ENCODE data around the gene PSD2. TPM values are rescaled to one million over a fixed set of nuclear protein-coding genes. Genes with fewer than 3 reads are reported as not detected.
A peak's percentile ranks its signal among the peaks of the same experiment; 100 is the strongest.

The PSD2 gene
- total and polyA plus RNA-seq, 2 donors from 2014 or later, result 0.09 to 0.13 TPM

- H3K9me3 ChIP-seq (ENCODE audit: control insufficient read depth in 2 of 3, insufficient read depth in 1 of 3, low read length in 3 of 3), result no peaks in the 10 kb centered on the region
- H3K36me3 ChIP-seq (ENCODE audit: control insufficient read depth in 2 of 3, insufficient read depth in 3 of 3, low read length in 3 of 3), result no peaks in the 10 kb centered on the region
- intact Hi-C loops (cut with DNase I), result no loop called here
- no peak overlapping the region for H3K9ac ChIP-seq (ENCODE audit: low read length in 3 of 3)
- H3K4me3 ChIP-seq (ENCODE audit: low read length in 3 of 3), result no peak overlapping the region
- DNase-seq (peak in 4 of 5 donors; percentile 67 to 82 (median 74)), FAIRE-seq (no peak)
- TF ChIP-seq CTCF (IDR thresholded peaks at IDR 0.05; ENCODE audit: borderline replicate concordance, extremely low read depth, insufficient read depth), result no peak
- no peak overlapping the region for H3K27ac ChIP-seq (ENCODE audit: low read depth in 2 of 2, low read length in 2 of 2)
- H3K4me1 ChIP-seq (ENCODE audit: control insufficient read depth in 2 of 3, insufficient read depth in 2 of 3, low read depth in 1 of 3, low read length in 3 of 3), result peaks cover 0 to 23% (median 13%) of the 10 kb centered on the region in 3 donors
- H3K27me3 ChIP-seq (ENCODE audit: control insufficient read depth, insufficient read depth, low read length), result no peaks in the 10 kb centered on the region
Measured at GRCh38 chr5:139763930-139764791, 31.4 kb upstream of the PSD2 start.

GRCh38 chr5:139764886-139765408, 30.7 kb upstream of the PSD2 start:
- Histone ChIP-seq H3K36me3 (ENCODE audit: control insufficient read depth in 2 of 3, insufficient read depth in 3 of 3, low read length in 3 of 3) (no peaks in the 10 kb centered on the region), H3K9me3 (ENCODE audit: control insufficient read depth in 2 of 3, insufficient read depth in 1 of 3, low read length in 3 of 3) (no peaks in the 10 kb centered on the region), H3K4me3 (ENCODE audit: low read length in 3 of 3) (no peak overlapping the region), H3K4me1 (ENCODE audit: control insufficient read depth in 2 of 3, insufficient read depth in 2 of 3, low read depth in 1 of 3, low read length in 3 of 3) (peaks cover 0 to 20% (median 9%) of the 10 kb centered on the region in 3 donors), H3K9ac (ENCODE audit: low read length in 3 of 3) (no peak overlapping the region), H3K27ac (ENCODE audit: low read depth in 2 of 2, low read length in 2 of 2) (no peak overlapping the region), H3K27me3 (ENCODE audit: control insufficient read depth, insufficient read depth, low read length) (no peaks in the 10 kb centered on the region)
- DNase-seq (peak in 1 of 5 donors; percentile 68), FAIRE-seq (no peak)
- intact Hi-C loops (cut with DNase I), result loop anchor here (5.0 kb wide), 1 partner anchor 133 kb away; no protein-coding TSS in a partner anchor
- no peak for TF ChIP-seq CTCF (IDR thresholded peaks at IDR 0.05; ENCODE audit: borderline replicate concordance, extremely low read depth, insufficient read depth)

- FAIRE-seq (no peak), DNase-seq (peak; percentile 83 to 93 (median 88))
- Histone ChIP-seq H3K9me3 (ENCODE audit: control insufficient read depth in 2 of 3, insufficient read depth in 1 of 3, low read length in 3 of 3) (no peaks in the 10 kb centered on the region), H3K9ac (ENCODE audit: low read length in 3 of 3) (peak overlapping the region in 1 of 3 donors; percentile 31), H3K4me3 (ENCODE audit: low read length in 3 of 3) (peak overlapping the region in 2 of 3 donors; percentile 21 to 61), H3K27ac (ENCODE audit: low read depth in 2 of 2, low read length in 2 of 2) (peak overlapping the region in 1 of 2 donors; percentile 22), H3K27me3 (ENCODE audit: control insufficient read depth, insufficient read depth, low read length) (no peaks in the 10 kb centered on the region), H3K36me3 (ENCODE audit: control insufficient read depth in 2 of 3, insufficient read depth in 3 of 3, low read length in 3 of 3) (no peaks in the 10 kb centered on the region), H3K4me1 (ENCODE audit: control insufficient read depth in 2 of 3, insufficient read depth in 2 of 3, low read depth in 1 of 3, low read length in 3 of 3) (peaks cover 0 to 18% (median 8%) of the 10 kb centered on the region in 3 donors)
- intact Hi-C loops (cut with DNase I), result loop anchor here (5.0 kb wide), 1 partner anchor 133 kb away; no protein-coding TSS in a partner anchor
- TF ChIP-seq CTCF (IDR thresholded peaks at IDR 0.05; ENCODE audit: borderline replicate concordance, extremely low read depth, insufficient read depth), result peak; percentile 87
Measured at GRCh38 chr5:139765409-139766217, 30.0 kb upstream of the PSD2 start.

All from kidney (tissue), 14 donors.